Cardiac muscle cell (in vitro differentiated cells and primary cell): ENCODE results near the gene CCDC69. TPM values are rescaled to one million over a fixed set of nuclear protein-coding genes. Genes with fewer than 3 reads are reported as not detected.
A peak's percentile ranks its signal among the peaks of the same experiment; 100 is the strongest.

Experiments
- DNase-seq, 2 donors: peaks; one replicate each; pipeline versions ENCODE4 v3.0.0 to v3.0.0-alpha.2; 2010 to 2017; ENCODE audit warnings: low read depth in 1 of 2, low spot score in 1 of 2
- H3K27ac ChIP-seq: fragments of 200-600 bp; sonication (generic); 2 replicates; pipeline ENCODE4 v1.5.1; 2016
- H3K27me3 ChIP-seq: fragments of 200-600 bp; sonication (generic); 2 replicates; pipeline ENCODE4 v1.6.0; 2016; ENCODE audit warnings: control low read depth
- H3K36me3 ChIP-seq: fragments of 200-600 bp; sonication (generic); 2 replicates; pipeline ENCODE4 v1.5.1; 2016; ENCODE audit warnings: control low read depth
- H3K4me1 ChIP-seq: fragments of 200-600 bp; sonication (generic); 2 replicates; pipeline ENCODE4 v1.8.1; 2017; ENCODE audit warnings: low read depth, mild to moderate bottlenecking, mixed run types
- H3K4me3 ChIP-seq: fragments of 200-600 bp; sonication (generic); 2 replicates; pipeline ENCODE4 v1.5.1; 2016; ENCODE audit warnings: mild to moderate bottlenecking
- H3K9me3 ChIP-seq: fragments of 200-600 bp; sonication (generic); 2 replicates; pipeline ENCODE4 v1.5.1; 2017; ENCODE audit warnings: low read depth, mild to moderate bottlenecking, control low read depth
- CTCF ChIP-seq: IDR thresholded peaks from 2 replicates; pipeline ENCODE4 v1.5.1; 2012; ENCODE audit warnings: low read depth, mild to moderate bottlenecking, low read length
- polyA plus RNA-seq: library from polyadenylated mRNA; unstranded; fragments of >200 nt; fragmentation: Nextera tagmentation; extraction: Ambion mirVana; gene quantifications from 2 replicates; pipeline ENCODE4 v1.2.1, GENCODE V29; 2016
- total RNA-seq: library from RNA; depleted of rRNA; stranded (reverse); fragments of >200 nt; gene quantifications from 2 replicates; pipeline ENCODE4 v1.2.3, GENCODE V29; 2016

The CCDC69 gene
- total and polyA plus RNA-seq, 2 experiments from 2014 or later = 70.4 to 104 TPM

- H3K27ac ChIP-seq = no peak overlapping the region
- no peaks in the 10 kb centered on the region for H3K9me3 ChIP-seq
- H3K36me3 ChIP-seq = no peaks in the 10 kb centered on the region
- no peak for DNase-seq
- peaks cover 18% of the 10 kb centered on the region for H3K4me1 ChIP-seq
- no peak for TF ChIP-seq CTCF
- no peak overlapping the region for H3K4me3 ChIP-seq
- no peaks in the 10 kb centered on the region for H3K27me3 ChIP-seq
Observed at GRCh38 chr5:151225071-151225470, 1.2 kb upstream of the CCDC69 start.

GRCh38 chr5:151224372-151224771 lies 480 bp upstream of the CCDC69 start:
- DNase-seq = no peak
- no peak for TF ChIP-seq CTCF
- Histone ChIP-seq H3K4me3 (peak overlapping the region; percentile 72), H3K36me3 (no peaks in the 10 kb centered on the region), H3K27me3 (no peaks in the 10 kb centered on the region), H3K27ac (no peak overlapping the region), H3K4me1 (peaks cover 24% of the 10 kb centered on the region), H3K9me3 (no peaks in the 10 kb centered on the region)

- H3K4me3 ChIP-seq = peak overlapping the region; percentile 72
- H3K4me1 ChIP-seq = peaks cover 24% of the 10 kb centered on the region
- H3K27me3 ChIP-seq = no peaks in the 10 kb centered on the region
- DNase-seq = peak; percentile 29 to 54
- H3K9me3 ChIP-seq = no peaks in the 10 kb centered on the region
- no peak for TF ChIP-seq CTCF
- H3K36me3 ChIP-seq = no peaks in the 10 kb centered on the region
- H3K27ac ChIP-seq = peak overlapping the region; percentile 65
Observed at GRCh38 chr5:151222790-151223446, 974 bp downstream of the CCDC69 start.

- Histone ChIP-seq H3K4me1 (peaks cover 24% of the 10 kb centered on the region), H3K27ac (peak overlapping the region; percentile 65), H3K4me3 (peak overlapping the region; percentile 72), H3K27me3 (no peaks in the 10 kb centered on the region), H3K9me3 (no peaks in the 10 kb centered on the region), H3K36me3 (no peaks in the 10 kb centered on the region)
- no peak for TF ChIP-seq CTCF
- no peak for DNase-seq
Observed at GRCh38 chr5:151222054-151222789, 1.7 kb downstream of the CCDC69 start.

- H3K4me3 ChIP-seq = no peak overlapping the region
- peaks cover 24% of the 10 kb centered on the region for H3K4me1 ChIP-seq
- no peaks in the 10 kb centered on the region for H3K36me3 ChIP-seq
- DNase-seq = no peak
- no peaks in the 10 kb centered on the region for H3K9me3 ChIP-seq
- no peak for TF ChIP-seq CTCF
- no peak overlapping the region for H3K27ac ChIP-seq
- H3K27me3 ChIP-seq = no peaks in the 10 kb centered on the region
Observed at GRCh38 chr5:151221574-151221973, 2.3 kb downstream of the CCDC69 start.
